OCI-M2 (cell line): Measurements from ENCODE around the gene WRAP73.
"Not testable (repeated sequence)": the region's sequence is repeated elsewhere in the genome, so short reads cannot be mapped to it uniquely, and the experiment has no call there.

Source experiments
- DNase-seq: peaks from one replicate; lab custom pipeline; 2025; ENCODE audit not compliant: unreplicated experiment; lab: John Stamatoyannopoulos, UW

WRAP73 gene

DNA sequence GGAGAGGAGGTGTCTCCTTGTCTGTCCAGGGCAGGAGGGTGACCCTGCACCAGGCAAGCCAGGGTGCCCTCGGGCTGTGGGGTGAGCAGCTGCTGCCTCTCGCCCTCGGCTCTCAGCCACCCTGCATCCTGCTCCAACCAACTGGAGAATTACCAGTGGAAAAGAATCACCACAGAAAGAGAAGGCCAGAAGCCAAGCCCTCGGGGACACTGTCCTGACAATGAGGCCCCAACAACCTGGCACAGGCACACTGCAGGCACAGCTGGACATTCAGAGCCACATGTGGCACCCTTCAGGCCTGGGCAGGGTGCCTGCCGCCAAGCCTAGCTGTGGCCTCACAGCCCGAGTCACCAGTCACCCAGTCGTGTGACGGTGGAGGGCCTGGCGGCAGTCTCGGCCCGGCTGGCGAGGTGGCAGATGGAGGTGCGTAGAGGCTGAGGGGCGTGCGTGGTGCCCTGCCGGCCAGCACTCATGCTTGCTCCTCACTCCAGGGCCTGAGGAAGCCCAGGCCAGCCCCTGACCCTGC is 50.6 kb downstream of the WRAP73 start:
- DNase-seq: no peak

DNA sequence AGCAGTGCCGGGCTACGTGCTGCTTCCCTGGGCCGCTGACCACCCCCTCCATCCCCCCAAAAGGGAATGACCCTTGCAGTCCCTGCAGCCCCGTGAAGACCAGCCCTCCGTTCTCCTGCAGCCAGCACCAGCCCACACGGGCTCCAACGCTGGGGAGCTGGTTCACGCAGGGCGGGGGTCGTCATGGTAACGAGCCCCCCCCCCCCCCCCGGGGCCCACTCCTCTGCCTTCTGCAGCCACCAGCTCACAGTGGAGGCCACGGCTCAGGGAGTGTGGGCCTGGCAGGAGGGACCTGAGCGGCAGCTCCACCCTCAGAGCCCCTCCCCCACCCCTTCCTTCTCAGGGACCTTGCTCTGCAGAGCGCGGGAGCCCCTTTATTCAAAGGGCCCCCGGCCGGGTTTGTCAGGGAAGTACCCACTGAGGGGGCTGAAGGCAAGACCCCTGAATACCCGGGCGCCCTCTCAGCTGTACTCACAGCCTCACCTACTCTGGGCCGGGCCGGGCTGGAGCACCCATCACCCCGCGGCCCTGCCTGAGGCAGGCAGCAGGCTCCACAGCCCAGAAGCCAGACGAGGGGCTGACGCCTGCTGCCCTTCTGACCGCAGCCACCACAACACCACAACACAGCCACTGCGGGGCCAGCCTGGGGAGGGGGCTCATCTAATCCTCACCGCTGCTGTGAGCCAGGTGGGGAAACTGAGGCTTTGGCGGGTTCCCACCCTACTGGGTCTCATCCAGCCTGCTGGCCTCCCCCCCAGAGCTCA is 51.2 kb downstream of the WRAP73 start:
- DNase-seq: no peak

DNA sequence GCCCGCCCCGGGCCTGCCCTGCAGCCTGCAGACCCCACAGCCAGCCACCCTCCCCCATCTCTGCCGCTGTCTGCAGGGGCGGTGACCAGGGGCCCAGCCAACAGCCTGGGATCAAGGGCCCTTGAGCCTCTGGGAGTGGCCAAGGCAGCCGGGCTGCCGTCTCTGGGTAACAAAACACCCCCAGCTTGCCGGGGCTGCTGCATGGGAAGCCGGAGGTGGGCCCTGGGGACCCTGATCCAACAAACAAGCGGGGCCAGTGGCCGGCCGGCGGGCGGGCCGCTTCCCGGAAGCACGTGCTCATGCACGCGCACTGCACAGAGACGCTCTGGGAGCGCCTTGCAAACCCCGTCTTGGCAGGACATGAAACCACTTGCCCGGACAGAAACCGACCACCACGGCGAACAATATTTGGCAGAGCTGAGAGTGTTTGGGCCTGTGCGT is 51.8 kb downstream of the WRAP73 start:
- DNase-seq: no peak

DNA sequence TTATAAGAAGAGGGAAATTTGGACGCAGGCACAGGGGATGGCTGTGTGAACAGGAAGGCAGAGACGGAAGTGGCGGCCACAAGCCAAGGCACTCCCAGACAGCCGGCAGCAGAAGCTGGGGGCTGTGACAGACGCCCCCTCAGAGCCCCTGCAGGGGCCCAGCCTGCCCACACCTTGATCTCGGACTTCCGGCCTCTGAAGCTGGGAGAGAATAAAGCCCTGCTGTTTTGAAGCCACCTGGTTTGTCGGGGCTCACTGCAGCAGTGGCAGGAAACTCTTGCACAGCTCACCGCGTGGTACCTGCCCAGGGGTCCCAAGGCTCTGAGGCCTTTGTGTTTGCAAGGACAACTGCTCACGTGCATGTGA is 52.3 kb downstream of the WRAP73 start:
- DNase-seq: no peak

DNA sequence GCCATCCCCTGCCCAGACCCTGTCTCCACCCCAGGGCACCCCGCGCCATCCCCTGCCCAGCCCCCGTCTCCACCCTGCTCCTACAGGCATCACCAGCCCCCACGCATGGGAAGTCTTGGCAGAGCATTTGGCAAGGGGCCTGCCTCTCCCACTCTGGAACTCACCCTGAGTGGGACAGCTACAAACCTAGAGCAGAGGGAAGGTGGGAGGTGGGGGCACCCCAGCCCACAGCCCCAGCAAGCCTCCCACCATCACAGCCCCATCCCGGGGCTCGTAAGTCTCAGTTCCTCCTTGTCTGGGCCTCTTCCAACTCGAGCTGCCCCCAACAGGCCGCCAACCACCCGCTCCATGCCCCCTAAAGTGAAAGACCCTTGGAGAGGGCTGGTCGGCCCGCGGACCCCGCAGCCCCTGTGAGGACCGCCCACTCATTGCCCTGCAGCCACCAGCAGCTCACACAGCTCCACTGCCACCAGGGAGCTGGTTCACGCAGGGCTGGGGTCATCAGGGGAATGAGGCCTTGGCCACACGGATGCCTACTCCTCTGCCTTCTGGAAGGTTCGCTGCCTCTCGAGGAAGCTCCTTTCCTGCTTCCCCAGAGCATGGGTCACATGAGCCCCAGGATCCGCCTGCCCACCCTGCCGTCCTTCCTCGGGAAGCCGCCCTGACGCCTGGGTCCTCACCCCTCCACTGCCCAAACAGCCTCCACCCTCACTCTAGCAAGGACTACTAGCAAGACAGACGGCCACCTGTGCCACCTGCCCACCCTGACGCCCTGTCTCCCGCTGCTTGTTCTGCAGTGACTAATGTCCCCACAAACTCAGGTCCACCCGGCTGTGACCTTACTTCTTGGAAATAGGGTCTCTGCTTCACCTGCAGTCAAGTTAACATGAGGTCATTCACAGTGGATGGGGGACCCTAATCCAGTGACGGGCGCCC is 53.0 kb downstream of the WRAP73 start:
- DNase-seq: no peak

DNA sequence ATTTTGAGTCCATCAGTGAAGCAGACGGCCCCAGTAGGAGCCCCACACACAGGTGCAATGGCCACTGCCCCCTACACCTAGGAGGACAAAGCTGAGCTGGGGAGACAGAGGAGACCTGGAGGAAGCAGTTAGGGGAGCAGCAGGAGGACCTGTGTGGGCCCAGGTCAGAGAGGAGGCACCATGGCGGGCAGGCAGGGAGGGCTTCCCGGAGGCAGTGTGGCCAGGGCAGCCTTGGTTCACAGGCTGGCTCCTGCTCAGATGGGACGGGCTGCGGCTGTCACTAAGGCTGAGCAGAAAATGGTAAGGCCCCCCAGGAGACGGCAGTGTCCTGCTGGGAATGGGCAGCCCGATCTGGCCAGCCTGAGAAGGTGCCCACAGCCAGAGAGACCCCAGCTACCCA is 54.0 kb downstream of the WRAP73 start:
- no peak for DNase-seq

DNA sequence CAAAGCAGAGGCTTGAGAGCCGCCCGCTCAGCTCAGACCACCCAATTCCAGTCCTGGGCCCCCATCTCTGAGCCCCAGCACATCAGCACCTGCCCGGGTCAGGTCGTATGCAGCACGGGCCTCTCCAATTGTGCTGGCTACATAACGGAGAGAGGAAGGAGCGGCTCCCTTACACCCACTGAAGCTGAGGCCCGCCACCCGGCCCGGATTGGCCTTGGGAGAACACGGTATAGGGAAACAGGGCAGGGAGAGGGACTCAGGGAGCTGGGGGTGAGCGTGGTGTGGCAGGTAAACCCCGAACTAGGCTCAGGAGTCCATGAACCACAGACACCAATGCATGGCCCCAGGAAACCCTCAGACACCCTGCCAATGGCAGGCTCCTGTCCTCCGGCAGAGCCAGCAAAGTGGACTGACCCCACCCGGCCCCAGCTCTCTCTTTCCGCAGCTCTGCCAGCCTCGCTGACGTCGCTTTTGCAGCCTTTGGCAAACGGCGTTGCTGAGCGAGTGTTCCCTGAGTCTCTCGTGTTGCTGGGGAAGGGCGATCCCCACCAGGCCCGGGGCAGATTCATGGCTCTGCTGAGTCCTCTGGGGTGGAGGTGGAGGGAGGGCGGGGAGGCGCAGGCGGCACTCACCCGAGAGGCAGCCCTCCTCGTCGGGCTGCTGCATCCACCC is 55.1 kb downstream of the WRAP73 start:
- DNase-seq: no peak

DNA sequence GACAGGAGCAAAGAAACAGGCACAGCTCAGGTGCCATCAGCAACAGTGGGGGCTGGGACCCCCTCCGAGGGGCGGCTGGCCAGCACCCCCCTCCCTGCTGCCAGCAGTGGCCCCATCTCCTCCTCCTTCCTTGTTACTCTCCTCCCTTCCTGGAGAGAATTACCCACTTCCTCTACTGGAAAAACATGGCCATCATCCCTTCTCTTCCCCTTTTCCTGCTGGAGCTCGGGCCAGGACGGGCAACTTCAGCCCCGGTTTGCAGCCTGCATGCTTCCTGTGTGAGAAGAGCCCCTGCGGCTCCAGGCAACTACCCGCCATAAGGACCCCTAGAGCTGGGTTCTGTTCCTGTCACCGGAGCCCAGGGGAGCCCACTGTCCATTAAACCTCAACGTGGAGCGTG is 56.2 kb downstream of the WRAP73 start:
- DNase-seq: no peak

DNA sequence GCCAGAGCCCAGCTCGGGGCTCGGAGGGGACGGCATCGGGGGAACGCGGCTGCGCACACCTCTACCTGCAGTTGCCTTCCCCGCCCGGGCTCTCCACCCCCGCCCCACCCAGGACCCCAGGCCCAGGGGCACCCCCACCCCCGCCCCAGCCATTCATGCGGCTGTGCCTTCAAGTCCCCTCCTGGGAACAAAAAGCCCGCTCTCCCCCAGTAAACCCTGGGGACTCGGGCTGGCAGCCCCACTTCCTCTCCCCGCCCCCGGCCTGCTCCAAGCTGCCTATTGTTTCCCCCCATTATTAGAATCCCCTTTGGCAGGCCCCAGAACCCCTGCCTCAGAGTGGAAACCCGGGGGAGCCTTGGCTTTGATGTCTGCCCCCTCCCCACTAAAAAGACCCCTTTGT is 56.6 kb downstream of the WRAP73 start:
- DNase-seq: no peak

DNA sequence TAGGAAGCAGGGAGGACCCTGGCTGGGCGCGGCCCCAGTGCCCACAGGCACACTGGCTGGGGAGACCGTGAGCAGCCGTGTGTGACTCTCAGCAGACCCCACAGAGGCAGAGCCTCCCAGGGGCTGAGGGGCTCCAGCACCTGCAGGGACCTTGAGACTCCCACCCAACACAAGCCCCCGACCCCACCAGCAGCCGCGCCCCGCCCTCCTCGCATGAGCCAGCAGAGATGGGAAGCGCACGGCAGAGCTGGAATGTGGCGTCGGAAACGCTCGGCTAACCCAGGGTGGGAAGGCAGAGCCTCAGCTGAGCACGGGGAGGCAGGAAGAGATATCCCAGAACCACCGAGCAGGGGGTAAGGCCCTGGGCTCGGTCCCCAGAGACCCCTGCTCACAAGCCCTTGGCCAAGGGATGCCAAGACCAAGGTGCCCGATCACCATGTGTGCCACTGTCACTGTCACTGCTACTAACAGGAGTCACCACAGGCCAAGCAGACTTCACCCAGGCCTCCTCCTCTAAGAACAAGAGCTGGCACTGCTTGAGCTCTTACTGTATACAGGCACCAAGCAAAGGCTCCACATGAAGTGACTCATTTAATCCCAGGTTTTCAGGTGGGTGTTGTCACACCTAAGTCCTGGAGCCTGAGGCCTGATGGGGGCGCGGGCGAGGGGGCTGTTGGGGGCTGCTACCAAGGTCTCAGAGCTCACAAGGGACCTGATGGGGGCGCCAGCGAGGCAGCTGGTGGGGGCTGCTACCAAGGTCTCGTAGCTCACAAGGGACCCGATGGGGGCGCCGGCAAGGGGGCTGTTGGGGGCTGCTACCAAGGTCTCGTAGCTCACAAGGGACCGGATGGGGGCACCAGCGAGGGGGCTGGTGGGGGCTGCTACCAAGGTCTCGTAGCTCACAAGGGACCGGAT is 58.7 kb downstream of the WRAP73 start:
- no peak for DNase-seq

DNA sequence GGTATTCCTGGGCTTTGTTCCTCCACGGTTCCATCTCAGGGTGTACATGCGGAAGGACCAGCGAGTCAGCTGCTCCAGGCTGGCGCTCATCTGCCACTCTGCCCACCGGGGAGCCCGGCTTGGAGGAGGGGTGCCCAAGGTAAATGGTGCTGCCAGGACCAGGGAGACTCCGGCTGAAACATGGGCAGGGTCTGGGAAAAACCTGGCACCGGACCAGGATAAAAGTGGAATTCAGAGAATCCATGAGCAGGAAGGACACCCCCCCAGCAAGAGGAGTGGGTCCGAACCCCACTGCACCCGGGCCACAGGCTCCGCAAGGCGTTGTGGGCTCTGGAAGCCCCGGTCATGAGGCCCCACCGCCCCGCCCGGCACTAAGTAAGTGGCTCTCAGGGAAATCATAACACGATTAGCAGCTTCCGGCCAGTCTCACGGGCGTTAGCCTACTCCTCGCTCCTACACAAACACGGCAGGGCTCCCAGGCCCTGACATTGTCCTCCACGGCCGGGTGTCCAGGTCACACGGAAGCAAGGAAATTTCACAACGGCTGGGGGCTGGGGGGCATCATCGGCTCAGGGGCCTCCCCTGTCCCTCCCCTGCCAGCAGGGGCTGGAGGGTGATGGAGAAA is 59.7 kb downstream of the WRAP73 start:
- no peak for DNase-seq

DNA sequence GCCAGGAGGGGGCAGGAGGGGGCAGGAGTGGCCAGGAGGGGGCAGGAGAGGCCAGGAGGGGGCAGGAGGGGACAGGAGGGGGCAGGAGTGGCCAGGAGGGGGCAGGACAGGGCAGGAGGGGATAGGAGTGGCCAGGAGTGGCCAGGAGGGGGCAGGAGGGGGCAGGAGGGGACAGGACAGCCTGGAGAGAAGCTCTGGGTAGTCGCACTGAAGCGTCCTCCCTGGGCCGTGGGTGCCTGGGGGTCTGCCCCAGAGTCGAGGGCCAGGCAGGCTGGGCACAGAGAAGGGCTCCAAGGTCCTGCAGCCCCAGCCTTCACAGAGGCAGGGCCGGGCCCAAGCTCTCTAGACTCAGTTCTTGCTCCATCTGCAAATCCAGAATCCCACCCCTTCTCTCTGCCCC is 61.5 kb downstream of the WRAP73 start:
- no peak for DNase-seq

DNA sequence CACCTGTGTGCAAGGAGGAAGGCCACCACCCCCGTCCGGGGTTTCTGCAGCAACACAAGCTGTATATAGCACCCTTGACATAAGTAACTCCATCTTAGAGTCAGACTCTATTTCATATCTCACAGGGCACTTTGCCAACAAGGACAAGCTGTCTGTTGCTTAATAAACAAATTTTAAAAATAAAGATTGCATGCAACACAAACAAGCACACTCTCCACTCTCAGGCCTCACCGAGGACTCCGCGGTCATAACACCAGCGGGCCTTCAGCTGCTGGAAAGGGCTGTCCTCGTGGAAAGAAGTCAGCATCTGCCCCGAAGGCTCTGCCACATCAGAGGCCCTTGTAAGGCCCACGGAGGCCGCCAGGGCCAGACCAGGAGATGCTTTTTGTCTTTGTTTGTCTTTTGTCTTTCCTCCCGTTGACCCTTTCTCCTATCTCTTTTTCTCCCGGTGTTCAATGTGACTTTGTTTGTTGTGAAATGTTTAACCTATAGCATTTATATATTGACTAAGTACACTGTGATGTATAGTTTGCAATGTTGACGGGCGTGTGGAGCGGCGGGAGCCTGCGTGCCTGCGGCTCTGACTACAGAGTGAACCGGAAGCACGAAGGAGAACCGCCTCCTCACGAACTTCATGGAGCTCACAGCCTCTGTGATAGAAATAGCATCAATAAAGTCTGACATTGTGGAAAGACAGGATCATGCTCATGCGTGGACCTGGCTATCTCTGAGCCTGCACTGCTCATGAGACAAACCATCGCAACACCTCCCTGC is 62.7 kb downstream of the WRAP73 start:
- no peak for DNase-seq

DNA sequence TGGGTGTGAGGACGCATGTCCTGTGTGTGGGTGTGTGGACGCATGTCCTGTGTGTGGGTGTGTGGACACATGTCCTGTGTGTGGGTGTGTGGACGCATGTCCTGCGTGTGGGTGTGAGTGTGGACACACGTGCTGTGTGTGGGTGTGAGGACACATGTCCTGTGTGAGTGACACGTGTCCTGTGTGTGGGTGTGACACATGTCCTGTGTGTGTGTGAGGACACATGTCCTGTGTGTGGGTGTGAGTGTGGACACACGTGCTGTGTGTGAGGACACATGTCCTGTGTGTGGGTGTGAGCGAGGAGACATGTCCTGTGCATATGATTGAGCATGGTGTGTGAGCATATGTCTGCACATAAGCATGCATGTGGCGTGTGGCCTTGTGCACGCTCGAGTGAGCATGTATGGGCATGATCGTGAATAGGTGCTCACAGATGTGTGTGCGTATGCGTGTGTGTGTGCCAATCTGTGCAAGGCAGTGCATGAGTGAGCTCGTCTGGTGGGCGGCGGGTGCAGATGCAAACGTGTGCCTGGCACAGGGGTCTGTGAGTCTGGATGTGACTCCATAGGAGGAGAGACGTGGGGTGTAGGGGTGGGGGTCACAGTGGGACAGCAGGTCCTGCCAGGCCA is 63.8 kb downstream of the WRAP73 start:
- no peak for DNase-seq

DNA sequence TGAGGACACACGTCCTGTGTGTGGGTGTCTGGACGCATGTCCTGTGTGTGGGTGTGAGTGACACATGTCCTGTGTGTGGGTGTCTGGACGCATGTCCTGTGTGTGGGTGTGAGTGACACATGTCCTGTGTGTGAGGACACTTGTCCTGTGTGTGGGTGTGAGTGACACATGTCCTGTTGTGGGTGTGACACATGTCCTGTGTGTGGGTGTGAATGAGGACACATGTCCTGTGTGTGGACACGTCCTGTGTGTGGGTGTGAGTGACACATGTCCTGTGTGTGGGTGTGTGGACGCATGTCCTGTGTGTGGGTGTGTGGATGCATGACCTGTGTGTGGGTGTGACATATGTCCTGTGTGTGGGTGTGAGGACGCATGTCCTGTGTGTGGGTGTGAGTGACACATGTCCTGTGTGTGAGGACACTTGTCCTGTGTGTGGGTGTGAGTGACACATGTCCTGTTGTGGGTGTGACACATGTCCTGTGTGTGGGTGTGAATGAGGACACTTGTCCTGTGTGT is 64.5 kb downstream of the WRAP73 start:
- not testable (repeated sequence) for DNase-seq

DNA sequence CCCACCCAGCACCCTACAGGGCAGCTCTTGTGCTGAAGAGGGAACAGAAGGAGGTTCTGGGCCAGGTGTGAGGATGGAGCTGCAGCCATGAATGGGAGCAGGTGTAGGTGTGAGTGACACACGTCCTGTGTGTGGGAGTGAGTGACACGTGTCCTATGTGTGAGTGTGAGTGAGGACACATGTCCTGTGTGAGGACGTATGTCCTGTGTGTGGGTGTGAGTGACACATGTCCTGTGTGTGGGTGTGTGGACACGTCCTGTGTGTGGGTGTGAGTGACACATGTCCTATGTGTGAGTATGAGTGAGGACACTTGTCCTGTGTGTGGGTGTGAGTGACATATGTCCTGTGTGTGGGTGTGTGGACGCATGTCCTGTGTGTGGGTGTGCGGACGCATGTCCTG is 65.0 kb downstream of the WRAP73 start:
- DNase-seq: no peak

DNA sequence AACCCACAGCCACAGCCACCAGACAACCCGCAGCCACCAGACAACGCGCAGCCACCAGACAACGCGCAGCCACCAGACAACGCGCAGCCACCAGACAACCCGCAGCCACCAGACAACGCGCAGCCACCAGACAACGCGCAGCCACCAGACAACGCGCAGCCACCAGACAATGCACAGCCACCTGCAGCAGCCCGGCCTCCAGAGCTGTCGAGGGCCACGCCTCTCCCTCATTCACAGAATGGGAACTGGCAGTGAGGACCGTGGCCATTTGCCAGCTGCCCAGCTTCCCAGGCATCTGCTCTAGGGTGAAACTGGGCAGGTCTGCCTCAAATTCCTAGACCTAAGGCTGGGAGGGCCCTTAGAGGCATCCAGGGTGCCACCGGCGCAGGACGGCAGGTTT is 66.2 kb downstream of the WRAP73 start:
- not testable (repeated sequence) for DNase-seq

DNA sequence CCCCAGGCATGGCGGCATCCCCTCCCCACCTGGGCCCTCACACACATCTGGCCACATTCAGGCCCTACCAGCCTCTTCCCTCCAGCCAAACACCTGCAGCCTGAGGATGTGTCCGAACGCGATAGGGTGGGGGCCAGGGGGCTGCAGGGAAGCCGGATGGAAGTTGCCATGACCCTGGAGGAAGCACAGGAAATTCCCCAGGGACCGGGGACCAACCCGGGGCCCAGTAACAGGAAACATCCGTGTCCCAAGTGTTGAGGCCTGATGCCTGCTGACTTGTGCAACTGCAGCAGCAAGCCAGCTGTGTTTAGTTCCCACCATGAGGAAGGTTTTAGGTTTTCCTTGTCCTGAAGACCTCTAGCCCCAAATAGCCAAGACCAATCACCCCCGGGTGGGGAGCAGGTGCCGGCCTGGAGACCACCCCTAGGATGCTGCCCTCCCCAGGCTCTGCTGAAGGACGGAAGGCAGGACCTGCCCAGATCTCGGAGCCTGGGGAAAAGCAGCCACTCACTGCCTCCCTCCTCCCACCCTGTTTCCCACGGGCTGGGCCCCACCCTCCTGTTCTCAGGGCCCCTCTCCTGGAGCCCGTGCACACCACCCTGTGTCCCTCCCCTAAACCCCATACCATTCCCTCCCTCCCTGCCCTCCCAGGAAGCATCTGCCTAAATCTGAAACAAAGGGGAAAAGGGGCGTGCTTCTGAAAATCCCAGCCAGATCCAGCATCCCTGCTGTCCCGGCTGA is 68.4 kb downstream of the WRAP73 start:
- DNase-seq: no peak
